ENCODE data around the gene LRRC3.

LRRC3 gene

GRCh38 chr21:44486302-44486701 is 31.0 kb downstream of the LRRC3 start:
- DNase-seq (ENCODE audit: low read depth): no peak
- TF ChIP-seq, protein P1, sequence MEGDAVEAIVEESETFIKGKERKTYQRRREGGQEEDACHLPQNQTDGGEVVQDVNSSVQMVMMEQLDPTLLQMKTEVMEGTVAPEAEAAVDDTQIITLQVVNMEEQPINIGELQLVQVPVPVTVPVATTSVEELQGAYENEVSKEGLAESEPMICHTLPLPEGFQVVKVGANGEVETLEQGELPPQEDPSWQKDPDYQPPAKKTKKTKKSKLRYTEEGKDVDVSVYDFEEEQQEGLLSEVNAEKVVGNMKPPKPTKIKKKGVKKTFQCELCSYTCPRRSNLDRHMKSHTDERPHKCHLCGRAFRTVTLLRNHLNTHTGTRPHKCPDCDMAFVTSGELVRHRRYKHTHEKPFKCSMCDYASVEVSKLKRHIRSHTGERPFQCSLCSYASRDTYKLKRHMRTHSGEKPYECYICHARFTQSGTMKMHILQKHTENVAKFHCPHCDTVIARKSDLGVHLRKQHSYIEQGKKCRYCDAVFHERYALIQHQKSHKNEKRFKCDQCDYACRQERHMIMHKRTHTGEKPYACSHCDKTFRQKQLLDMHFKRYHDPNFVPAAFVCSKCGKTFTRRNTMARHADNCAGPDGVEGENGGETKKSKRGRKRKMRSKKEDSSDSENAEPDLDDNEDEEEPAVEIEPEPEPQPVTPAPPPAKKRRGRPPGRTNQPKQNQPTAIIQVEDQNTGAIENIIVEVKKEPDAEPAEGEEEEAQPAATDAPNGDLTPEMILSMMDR (IDR thresholded peaks at IDR 0.05; ENCODE audit: low read length, missing control alignments): no peak
- no peak overlapping the region for H3K4me3 ChIP-seq (replicated peaks; ENCODE audit: low read depth, low read length)

DNA sequence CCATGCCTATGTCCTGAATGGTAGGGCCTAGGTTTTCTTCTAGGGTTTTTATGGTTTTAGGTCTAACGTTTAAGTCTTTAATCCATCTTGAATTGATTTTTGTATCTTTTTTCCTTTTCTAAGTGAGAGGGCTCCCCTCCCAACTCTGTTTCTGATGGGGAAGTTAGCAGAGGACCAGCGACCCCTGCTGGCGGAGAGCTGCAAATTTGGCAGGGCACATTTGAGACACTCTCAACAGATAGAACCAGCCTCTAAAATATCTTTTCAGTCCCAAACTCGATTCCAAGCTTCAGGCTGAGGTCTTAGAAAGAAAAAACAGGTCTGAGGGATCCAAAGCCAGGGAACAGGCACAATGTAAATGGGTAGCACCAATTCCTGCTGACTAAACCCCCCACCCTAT is 32.5 kb downstream of the LRRC3 start:
- DNase-seq (ENCODE audit: low read depth): peak; percentile 46
- TF ChIP-seq, protein P1 (IDR thresholded peaks at IDR 0.05; ENCODE audit: low read length, missing control alignments): peak; percentile 62
- no peak overlapping the region for H3K4me3 ChIP-seq (replicated peaks; ENCODE audit: low read depth, low read length)

DNA sequence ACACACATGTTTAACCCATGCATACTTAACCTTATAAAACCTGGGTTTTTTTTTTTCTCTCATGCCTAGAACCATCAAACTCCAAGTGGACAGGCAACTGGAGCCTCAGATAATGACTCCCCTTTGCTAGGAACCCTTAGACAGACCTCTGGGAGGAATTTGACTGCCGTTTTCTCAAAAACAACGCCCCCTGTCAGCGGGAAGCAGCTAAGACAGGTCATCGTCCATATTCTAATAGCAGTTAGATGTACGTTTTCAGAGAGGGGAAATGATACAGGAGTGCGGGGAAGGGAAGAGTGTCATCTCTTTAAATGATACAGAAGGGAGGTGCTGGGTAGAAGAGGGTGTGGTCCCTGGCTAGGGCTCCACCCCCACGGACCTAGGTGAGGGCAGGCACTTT is 34.7 kb downstream of the LRRC3 start:
- no peak for DNase-seq (ENCODE audit: low read depth)
- no peak overlapping the region for H3K4me3 ChIP-seq (replicated peaks; ENCODE audit: low read depth, low read length)
- TF ChIP-seq, protein P1 (IDR thresholded peaks at IDR 0.05; ENCODE audit: low read length, missing control alignments): peak; percentile 17

GRCh38 chr21:44490405-44490804 is 35.1 kb downstream of the LRRC3 start:
- DNase-seq (ENCODE audit: low read depth): no peak
- no peak overlapping the region for H3K4me3 ChIP-seq (replicated peaks; ENCODE audit: low read depth, low read length)
- TF ChIP-seq, protein P1 (IDR thresholded peaks at IDR 0.05; ENCODE audit: low read length, missing control alignments): no peak

DNA sequence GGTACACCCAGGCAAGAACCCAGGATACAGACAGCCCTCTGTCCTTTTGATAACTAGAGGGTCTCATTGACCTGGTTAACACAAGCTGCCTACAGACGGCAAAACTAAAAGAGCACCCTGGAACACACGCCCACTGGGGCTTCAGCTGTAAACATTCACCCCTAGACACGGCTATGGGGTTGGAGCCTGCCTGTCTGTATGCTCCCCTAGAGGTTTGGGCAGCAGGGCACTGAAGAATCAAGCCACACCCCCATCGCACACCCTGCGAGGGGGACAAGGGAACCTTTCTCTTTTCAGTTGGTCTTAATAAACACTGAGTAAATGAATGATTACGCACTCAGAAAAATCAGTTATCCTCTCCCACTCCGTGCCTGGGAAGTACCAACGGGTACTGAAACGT is 35.5 kb downstream of the LRRC3 start:
- no peak overlapping the region for H3K4me3 ChIP-seq (replicated peaks; ENCODE audit: low read depth, low read length)
- no peak for DNase-seq (ENCODE audit: low read depth)
- TF ChIP-seq, protein P1 (IDR thresholded peaks at IDR 0.05; ENCODE audit: low read length, missing control alignments): no peak

DNA sequence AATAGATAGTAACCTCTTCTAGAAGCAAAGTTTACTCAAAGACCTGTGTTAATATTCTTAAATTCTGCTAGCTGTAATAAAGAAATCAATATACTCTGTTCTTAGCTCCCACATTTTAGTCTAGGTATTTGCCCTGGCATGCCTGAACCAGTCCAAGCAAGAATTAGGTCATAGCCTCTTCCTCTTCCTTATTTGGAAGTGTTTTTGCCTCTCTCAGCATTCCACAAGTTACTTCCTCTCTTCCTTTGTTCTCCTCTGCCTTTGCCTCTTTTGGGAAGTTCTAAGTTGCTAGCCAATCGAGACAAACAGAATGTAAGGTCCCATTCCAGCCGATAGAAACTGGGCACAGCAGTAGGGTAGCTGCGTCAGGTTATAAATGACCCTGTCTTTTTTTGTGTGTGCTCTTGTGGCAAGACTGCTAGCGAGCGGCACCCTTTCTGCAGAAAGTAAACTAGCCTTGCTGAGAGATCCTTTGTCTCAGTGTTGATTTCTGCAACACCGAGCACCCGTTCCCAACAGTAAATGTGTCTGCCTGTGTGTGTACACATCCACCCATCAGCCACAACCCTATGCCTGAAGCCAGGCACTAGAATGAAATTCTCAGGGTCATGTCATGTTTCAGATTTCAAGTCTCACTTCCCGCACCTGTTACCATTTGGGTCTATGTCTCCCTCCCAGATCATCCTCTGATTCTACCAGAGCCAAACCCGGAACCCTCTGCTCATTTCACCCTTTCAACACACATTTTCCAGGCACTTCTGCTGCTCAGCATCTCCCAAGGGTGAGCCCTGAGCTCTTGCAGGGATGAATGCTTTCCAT is 37.5 kb downstream of the LRRC3 start:
- TF ChIP-seq, protein P1 (IDR thresholded peaks at IDR 0.05; ENCODE audit: low read length, missing control alignments): no peak
- no peak overlapping the region for H3K4me3 ChIP-seq (replicated peaks; ENCODE audit: low read depth, low read length)

GRCh38 chr21:44494418-44494817 is 39.1 kb downstream of the LRRC3 start:
- TF ChIP-seq, protein P1 (IDR thresholded peaks at IDR 0.05; ENCODE audit: low read length, missing control alignments): no peak
- DNase-seq (ENCODE audit: low read depth): no peak
- no peak overlapping the region for H3K4me3 ChIP-seq (replicated peaks; ENCODE audit: low read depth, low read length)

More for the DNA sequence above, 37.5 kb downstream of the LRRC3 start:
- DNase-seq (ENCODE audit: low read depth): no peak

Measured in fibroblast of pulmonary artery (primary cell).